Melanocyte of skin (primary cell): ENCODE data around the gene GNAT3. TPM values are rescaled to one million over a fixed set of nuclear protein-coding genes. Genes with fewer than 3 reads are reported as not detected.

Experiments used
- total RNA-seq, 2 donors: library from RNA; depleted of rRNA; stranded (reverse); fragments of >200 nt; gene quantifications; 2 replicates each; pipeline ENCODE4 v1.2.3, GENCODE V29; 2012

Gene GNAT3
- total RNA-seq, result not detected

DNA sequence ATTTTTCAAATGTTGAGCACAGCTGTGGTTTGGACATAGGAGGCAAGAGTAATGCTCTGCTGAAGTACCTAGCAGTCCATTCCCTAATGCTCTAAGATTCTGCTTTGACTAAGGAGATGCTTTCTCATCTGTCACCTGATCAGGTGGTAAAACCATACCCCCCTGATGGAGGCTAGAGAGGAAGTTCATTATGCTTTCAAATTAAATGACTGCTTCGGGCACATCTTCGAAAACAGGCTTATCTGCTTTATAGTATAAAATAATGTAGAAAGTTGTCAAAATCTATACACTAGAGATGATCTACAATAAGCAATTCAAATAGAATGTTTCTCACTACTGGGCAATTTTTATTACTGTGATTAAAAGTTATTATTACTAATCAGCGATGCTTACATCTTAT lies at the start of gene GNAT3:
TSS of gene GNAT3 (minus strand) at position 101 of the 400 bp plus-strand sequence. CDS start 138 bp downstream, outside the sequence.

Other genes with a start within 250 kb of the GNAT3 start
- gene CD36, start 126.6 kb upstream of the GNAT3 start, total RNA-seq, result 10 to 100 TPM; 18.0 to 25.1 TPM